ENCODE results near the gene NSUN7.

NSUN7 gene

GRCh38 chr4:40840255-40840984, 90.7 kb downstream of the NSUN7 start:
- TF ChIP-seq, protein P1, sequence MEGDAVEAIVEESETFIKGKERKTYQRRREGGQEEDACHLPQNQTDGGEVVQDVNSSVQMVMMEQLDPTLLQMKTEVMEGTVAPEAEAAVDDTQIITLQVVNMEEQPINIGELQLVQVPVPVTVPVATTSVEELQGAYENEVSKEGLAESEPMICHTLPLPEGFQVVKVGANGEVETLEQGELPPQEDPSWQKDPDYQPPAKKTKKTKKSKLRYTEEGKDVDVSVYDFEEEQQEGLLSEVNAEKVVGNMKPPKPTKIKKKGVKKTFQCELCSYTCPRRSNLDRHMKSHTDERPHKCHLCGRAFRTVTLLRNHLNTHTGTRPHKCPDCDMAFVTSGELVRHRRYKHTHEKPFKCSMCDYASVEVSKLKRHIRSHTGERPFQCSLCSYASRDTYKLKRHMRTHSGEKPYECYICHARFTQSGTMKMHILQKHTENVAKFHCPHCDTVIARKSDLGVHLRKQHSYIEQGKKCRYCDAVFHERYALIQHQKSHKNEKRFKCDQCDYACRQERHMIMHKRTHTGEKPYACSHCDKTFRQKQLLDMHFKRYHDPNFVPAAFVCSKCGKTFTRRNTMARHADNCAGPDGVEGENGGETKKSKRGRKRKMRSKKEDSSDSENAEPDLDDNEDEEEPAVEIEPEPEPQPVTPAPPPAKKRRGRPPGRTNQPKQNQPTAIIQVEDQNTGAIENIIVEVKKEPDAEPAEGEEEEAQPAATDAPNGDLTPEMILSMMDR (IDR thresholded peaks at IDR 0.05; ENCODE audit: unreplicated experiment in 3 of 3): no peak
- peaks cover 25% of the 10 kb centered on the region for H3K4me1 Mint-ChIP-seq
- no peak overlapping the region for H3K4me3 Mint-ChIP-seq
- H3K9me3 Mint-ChIP-seq: no peaks in the 10 kb centered on the region
- peaks cover 9% of the 10 kb centered on the region for H3K36me3 Mint-ChIP-seq (ENCODE audit: low read depth)
- H3K27me3 Mint-ChIP-seq (ENCODE audit: low read depth): no peaks in the 10 kb centered on the region
- no peak overlapping the region for H3K27ac Mint-ChIP-seq

GRCh38 chr4:40840985-40841571, 91.3 kb downstream of the NSUN7 start:
- H3K4me3 Mint-ChIP-seq: no peak overlapping the region
- H3K4me1 Mint-ChIP-seq: peaks cover 29% of the 10 kb centered on the region
- no peak overlapping the region for H3K27ac Mint-ChIP-seq
- no peaks in the 10 kb centered on the region for H3K27me3 Mint-ChIP-seq (ENCODE audit: low read depth)
- TF ChIP-seq, protein P1 (IDR thresholded peaks at IDR 0.05; ENCODE audit: unreplicated experiment in 3 of 3): peak; percentile 56 to 71 (median 57)
- H3K9me3 Mint-ChIP-seq: no peaks in the 10 kb centered on the region
- H3K36me3 Mint-ChIP-seq (ENCODE audit: low read depth): peaks cover 3% of the 10 kb centered on the region

DNA sequence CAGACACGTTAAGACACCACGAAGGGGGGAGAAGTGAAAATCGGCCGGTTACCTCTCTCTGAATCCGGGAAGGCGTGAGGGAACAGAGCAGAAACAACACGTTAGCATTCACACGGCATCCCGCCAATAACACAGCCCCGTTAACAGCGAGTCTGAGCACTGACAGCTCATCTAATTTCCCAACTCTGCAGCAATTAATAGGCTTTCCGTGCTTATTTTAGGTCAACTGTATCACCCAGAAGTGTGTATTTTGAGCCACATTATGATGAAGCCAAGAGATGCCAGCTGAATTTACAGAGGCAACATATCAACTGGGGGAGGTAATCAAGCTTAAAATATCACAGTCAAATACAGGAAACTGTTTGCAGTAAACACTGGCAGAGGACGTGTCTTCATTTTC, 92.6 kb downstream of the NSUN7 start:
- Mint-ChIP-seq H3K4me1 (peaks cover 34% of the 10 kb centered on the region), H3K27ac (peak overlapping the region in 1 of 3 experiments; percentile 28), H3K27me3 (ENCODE audit: low read depth) (no peaks in the 10 kb centered on the region), H3K4me3 (no peak overlapping the region), H3K36me3 (ENCODE audit: low read depth) (peaks cover 3% of the 10 kb centered on the region), H3K9me3 (no peaks in the 10 kb centered on the region)
- TF ChIP-seq, protein P1 (IDR thresholded peaks at IDR 0.05; ENCODE audit: unreplicated experiment in 3 of 3): no peak

GRCh38 chr4:40842725-40843423, 93.1 kb downstream of the NSUN7 start:
- H3K36me3 Mint-ChIP-seq (ENCODE audit: low read depth): peaks cover 3% of the 10 kb centered on the region
- TF ChIP-seq, protein P1 (IDR thresholded peaks at IDR 0.05; ENCODE audit: unreplicated experiment in 3 of 3): no peak
- H3K9me3 Mint-ChIP-seq: no peaks in the 10 kb centered on the region
- peaks cover 34% of the 10 kb centered on the region for H3K4me1 Mint-ChIP-seq
- no peaks in the 10 kb centered on the region for H3K27me3 Mint-ChIP-seq (ENCODE audit: low read depth)
- H3K27ac Mint-ChIP-seq: peak overlapping the region in 1 of 3 experiments; percentile 28
- no peak overlapping the region for H3K4me3 Mint-ChIP-seq

DNA sequence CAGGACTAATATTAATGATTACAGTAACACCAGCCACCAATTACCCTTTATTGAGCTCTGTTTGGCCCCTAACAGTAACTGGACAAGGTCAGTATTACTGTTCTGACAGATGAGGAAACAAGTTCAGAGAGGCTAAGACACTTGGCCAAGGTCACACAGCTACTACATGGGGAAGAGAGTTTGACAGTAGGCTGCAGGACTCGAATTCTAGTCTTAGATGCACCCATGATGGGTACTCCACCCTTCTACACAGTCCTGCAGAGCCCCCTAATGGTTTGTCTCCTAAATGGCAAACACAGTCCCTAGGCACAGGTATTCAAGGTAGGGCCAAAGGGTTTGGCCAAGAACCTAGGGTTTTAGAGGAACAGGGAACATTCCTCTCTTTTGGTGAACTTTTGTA, 93.9 kb downstream of the NSUN7 start:
- Mint-ChIP-seq H3K9me3 (no peaks in the 10 kb centered on the region), H3K27me3 (ENCODE audit: low read depth) (no peaks in the 10 kb centered on the region), H3K4me3 (no peak overlapping the region), H3K4me1 (peaks cover 37% of the 10 kb centered on the region), H3K36me3 (ENCODE audit: low read depth) (peaks cover 2% of the 10 kb centered on the region), H3K27ac (no peak overlapping the region)
- TF ChIP-seq, protein P1 (IDR thresholded peaks at IDR 0.05; ENCODE audit: unreplicated experiment in 3 of 3): no peak
